CD4-positive, alpha-beta memory T cell (primary cell): Measurements from ENCODE around the gene FRRS1. TPM values are rescaled to one million over a fixed set of nuclear protein-coding genes. Genes with fewer than 3 reads are reported as not detected.
"Not testable (repeated sequence)": the region's sequence is repeated elsewhere in the genome, so short reads cannot be mapped to it uniquely, and the experiment has no call there.

Experiments
- CTCF ChIA-PET: fragments of 350-600 bp; sonication (Branson Sonifier 250); formaldehyde crosslinking; loops from one replicate; lab custom pipeline; 2021; ENCODE audit warnings: inconsistent platforms; ENCODE audit not compliant: partially characterized antibody; lab: Charles Lee
- POLR2A ChIA-PET: fragments of 350-600 bp; sonication (Branson Sonifier 250); formaldehyde crosslinking; loops from one replicate; lab custom pipeline; 2021; ENCODE audit not compliant: partially characterized antibody; lab: Charles Lee
- DNase-seq, 5 donors: peaks; one replicate each; pipeline versions ENCODE4 v3.0.0 to v3.0.0-alpha.2; 2020 to 2022; ENCODE audit warnings: mixed read lengths in 1 of 5
- H3K27ac ChIP-seq: one replicate; pipeline ENCODE4 v1.7.0; 2013; ENCODE audit warnings: low read depth, low read length
- H3K27me3 ChIP-seq: 2 replicates; pipeline ENCODE4 v1.7.0; 2013; ENCODE audit warnings: mild to moderate bottlenecking, low read length, moderate library complexity; ENCODE audit not compliant: insufficient read depth
- H3K36me3 ChIP-seq: 2 replicates; pipeline ENCODE4 v1.7.0; 2013; ENCODE audit warnings: mild to moderate bottlenecking, low read length, moderate library complexity; ENCODE audit not compliant: insufficient read depth
- H3K4me1 ChIP-seq: 2 replicates; pipeline ENCODE4 v1.7.0; 2013; ENCODE audit warnings: mild to moderate bottlenecking, low read length, moderate library complexity; ENCODE audit not compliant: insufficient read depth
- H3K4me3 ChIP-seq, 2 donors: one replicate each; pipeline ENCODE4 v1.7.0; 2013; ENCODE audit warnings: low read length in 2 of 2, mild to moderate bottlenecking in 1 of 2
- H3K9me3 ChIP-seq, 2 donors: one replicate each; pipeline ENCODE4 v1.7.0; 2013; ENCODE audit warnings: low read length in 2 of 2, control low read depth in 1 of 2; ENCODE audit not compliant: control insufficient read depth in 1 of 2
- H3K27ac Mint-ChIP-seq, 7 donors: one replicate each; pipeline ENCODE4 v1.8.0; 2020 to 2021; ENCODE audit warnings: mixed read lengths in 7 of 7, mild to moderate bottlenecking in 6 of 7, inconsistent platforms in 3 of 7, moderate library complexity in 3 of 7
- H3K27me3 Mint-ChIP-seq, 2 donors: one replicate each; pipeline ENCODE4 v1.8.0; 2020 to 2021; ENCODE audit warnings: mixed read lengths in 2 of 2
- H3K36me3 Mint-ChIP-seq, 2 donors: one replicate each; pipeline ENCODE4 v1.8.0; 2020 to 2021; ENCODE audit warnings: mixed read lengths in 2 of 2, inconsistent platforms in 1 of 2, mild to moderate bottlenecking in 1 of 2
- H3K4me1 Mint-ChIP-seq, 4 donors: one replicate each; pipeline ENCODE4 v1.8.0; 2020 to 2021; ENCODE audit warnings: mixed read lengths in 4 of 4, mild to moderate bottlenecking in 1 of 4
- H3K4me3 Mint-ChIP-seq, 8 donors: one replicate each; pipeline ENCODE4 v1.8.0; 2020 to 2021; ENCODE audit warnings: mixed read lengths in 8 of 8, mild to moderate bottlenecking in 7 of 8, moderate library complexity in 6 of 8, inconsistent platforms in 3 of 8
- H3K9me3 Mint-ChIP-seq, 8 donors: one replicate each; pipeline ENCODE4 v1.8.0; 2020 to 2021; ENCODE audit warnings: mixed read lengths in 8 of 8, mild to moderate bottlenecking in 5 of 8, inconsistent platforms in 3 of 8, moderate library complexity in 1 of 8
- intact Hi-C: fragments of 100-400 bp; cut with micrococcal nuclease; formaldehyde crosslinking; loops from one replicate; pipeline ENCODE4 v1.15.1; 2023
- polyA plus RNA-seq, 2 donors: library from polyadenylated mRNA; unstranded; fragments of 300-500 nt; fragmentation: Illumina TruSeq; gene quantifications; one replicate each; pipeline ENCODE4 v1.2.3, GENCODE V29; 2021
- total RNA-seq, 2 experiments: library from RNA; stranded (reverse); gene quantifications; one replicate each; pipeline ENCODE4 v1.2.3, GENCODE V29; 2021

Gene FRRS1
- total and polyA plus RNA-seq, 4 experiments from 2014 or later = 0.29 to 0.33 TPM; not detected in 2

DNA sequence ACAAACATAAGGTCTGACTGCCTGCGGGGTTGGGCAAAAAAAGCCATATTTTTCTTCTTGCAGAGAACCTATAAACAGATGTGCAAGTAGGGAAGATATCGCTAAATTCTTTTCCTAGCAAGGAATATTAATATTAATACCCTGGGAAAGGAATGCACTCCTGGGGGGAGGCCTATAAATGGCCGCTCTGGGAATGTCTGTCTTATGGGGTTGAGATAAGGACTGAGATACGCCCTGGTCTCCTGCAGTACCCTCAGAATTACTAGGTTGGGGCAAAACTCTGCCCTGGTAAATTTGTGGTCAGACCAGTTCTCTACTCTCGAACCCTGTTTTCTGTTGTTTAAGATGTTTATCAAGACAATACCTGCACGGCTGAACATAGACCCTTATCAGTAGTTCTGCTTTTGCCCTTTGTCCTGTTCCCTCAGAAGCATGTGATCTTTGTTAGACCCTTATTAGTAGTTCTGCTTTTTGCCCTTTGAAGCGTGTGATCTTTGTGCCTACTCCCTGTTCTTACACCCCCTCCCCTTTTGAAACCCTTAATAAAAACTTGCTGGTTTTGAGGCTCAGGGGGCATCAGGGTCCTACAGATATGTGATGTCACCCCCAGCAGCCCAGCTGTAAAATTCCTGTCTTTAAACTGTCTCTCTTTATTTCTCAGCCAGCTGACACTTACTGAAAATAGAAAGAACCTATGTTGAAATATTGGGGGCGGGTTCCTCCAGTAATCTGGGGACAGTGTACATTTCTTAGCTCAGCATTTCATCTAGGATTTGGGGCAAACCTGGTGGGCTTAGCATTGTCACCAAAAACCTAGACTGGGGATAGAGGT, 7.5 kb downstream of the FRRS1 start:
- H3K9me3 Mint-ChIP-seq = peaks cover 0 to 16% (median 2%) of the 10 kb centered on the region in 8 donors
- CTCF ChIA-PET = interaction anchor here (1.1 kb wide), 1 partner anchor 7 kb away, joined by 4 read pairs; the partner anchor contains the start of gene FRRS1
- H3K27me3 ChIP-seq, H3K4me1 Mint-ChIP-seq, H3K27ac ChIP-seq, H3K9me3 ChIP-seq, DNase-seq, POLR2A ChIA-PET, intact Hi-C loops, H3K4me3 ChIP-seq, H3K4me1 ChIP-seq, H3K4me3 Mint-ChIP-seq, H3K36me3 ChIP-seq, H3K27me3 Mint-ChIP-seq, H3K36me3 Mint-ChIP-seq: not testable (repeated sequence)
- H3K27ac Mint-ChIP-seq = peak overlapping the region in 1 of 7 donors; percentile 57

DNA sequence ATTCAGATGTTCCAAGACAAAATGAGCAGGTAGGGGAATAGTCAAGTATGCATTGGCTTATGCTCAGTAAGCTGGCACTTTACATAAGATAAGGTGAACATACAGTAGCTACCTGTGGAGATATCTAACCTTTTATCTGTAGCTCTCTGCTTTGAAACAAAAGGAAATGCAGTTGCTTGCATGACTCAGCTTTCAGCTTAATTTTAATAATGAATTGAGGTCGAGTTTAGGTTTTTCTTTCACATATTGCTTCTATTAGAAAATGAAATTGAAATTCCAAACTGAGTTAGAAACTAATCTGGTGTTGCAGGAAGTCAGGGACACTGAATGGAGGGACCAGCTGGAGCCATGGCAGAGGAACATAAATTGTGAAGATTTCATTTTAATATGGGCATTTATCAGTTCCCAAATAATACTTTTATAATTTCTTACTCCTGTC, 8.3 kb downstream of the FRRS1 start:
- POLR2A ChIA-PET = no interaction called here
- H3K4me1 ChIP-seq = no peaks in the 10 kb centered on the region
- H3K4me3 ChIP-seq = no peak overlapping the region
- DNase-seq = no peak
- intact Hi-C loops = no loop called here
- CTCF ChIA-PET = interaction anchor here (1.1 kb wide), 1 partner anchor 8 kb away, joined by 4 read pairs; the partner anchor contains the start of gene FRRS1
- Mint-ChIP-seq H3K9me3 (peaks cover 0 to 16% (median 2%) of the 10 kb centered on the region in 8 donors), H3K27ac (peak overlapping the region in 1 of 7 donors; percentile 57), H3K4me1 (peaks cover 3 to 9% (median 6%) of the 10 kb centered on the region in 4 donors), H3K4me3 (peak overlapping the region in 1 of 8 donors; percentile 17), H3K27me3 (peaks cover 2% of the 10 kb centered on the region in 2 donors), H3K36me3 (peaks cover 0 to 4% of the 10 kb centered on the region in 2 donors)
- no peaks in the 10 kb centered on the region for H3K9me3 ChIP-seq
- no peak overlapping the region for H3K27ac ChIP-seq
- H3K36me3 ChIP-seq = no peaks in the 10 kb centered on the region
- no peaks in the 10 kb centered on the region for H3K27me3 ChIP-seq

- POLR2A ChIA-PET = no interaction called here
- intact Hi-C loops = no loop called here
These were observed 9.8 kb downstream of the FRRS1 start for GRCh38 chr1:99756598-99756997.

DNA sequence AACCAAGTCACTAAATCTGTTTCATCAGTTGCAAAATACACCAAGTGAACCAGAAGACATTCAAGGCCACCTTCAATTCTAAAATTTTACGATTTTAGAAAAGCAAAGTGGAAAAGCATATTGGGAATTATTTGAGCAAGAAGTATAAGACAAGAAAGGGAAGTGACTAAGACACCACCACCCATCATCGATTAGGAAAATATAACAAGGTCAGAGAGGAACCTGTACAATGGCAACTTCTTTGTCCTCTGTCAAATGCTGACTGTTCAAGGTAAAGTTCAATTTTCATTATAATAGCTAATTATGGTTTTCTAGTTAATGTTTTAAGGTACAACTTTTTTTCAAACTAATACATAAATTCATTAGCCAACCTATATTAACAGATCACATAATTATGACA, 10.8 kb downstream of the FRRS1 start:
- no peaks in the 10 kb centered on the region for H3K36me3 ChIP-seq
- H3K36me3 Mint-ChIP-seq = peaks cover 0 to 4% of the 10 kb centered on the region in 2 donors
- no peak overlapping the region for H3K27ac Mint-ChIP-seq
- H3K27me3 ChIP-seq = no peaks in the 10 kb centered on the region
- intact Hi-C loops = no loop called here
- H3K27ac ChIP-seq = no peak overlapping the region
- ChIA-PET CTCF (interaction anchor here (1.2 kb wide), 1 partner anchor 10 kb away, joined by 5 read pairs; the partner anchor contains the start of gene FRRS1), POLR2A (no interaction called here)
- H3K4me1 Mint-ChIP-seq = peaks cover 3 to 15% (median 7%) of the 10 kb centered on the region in 4 donors
- no peak for DNase-seq
- H3K4me1 ChIP-seq = no peaks in the 10 kb centered on the region
- H3K9me3 ChIP-seq = no peaks in the 10 kb centered on the region
- peaks cover 0 to 16% (median 3%) of the 10 kb centered on the region in 8 donors for H3K9me3 Mint-ChIP-seq
- no peak overlapping the region for H3K4me3 Mint-ChIP-seq
- H3K27me3 Mint-ChIP-seq = peaks cover 0 to under 1% of the 10 kb centered on the region in 2 donors
- no peak overlapping the region for H3K4me3 ChIP-seq

More at GRCh38 chr1:99756598-99756997, 9.8 kb downstream of the FRRS1 start:
- H3K4me3 Mint-ChIP-seq = no peak overlapping the region
- DNase-seq = no peak
- H3K9me3 ChIP-seq = no peaks in the 10 kb centered on the region
- no peaks in the 10 kb centered on the region for H3K4me1 ChIP-seq
- H3K9me3 Mint-ChIP-seq = peaks cover 0 to 16% (median 3%) of the 10 kb centered on the region in 8 donors
- no peak overlapping the region for H3K27ac Mint-ChIP-seq
- H3K36me3 Mint-ChIP-seq = peaks cover 0 to 4% of the 10 kb centered on the region in 2 donors
- H3K27ac ChIP-seq = no peak overlapping the region
- no peak overlapping the region for H3K4me3 ChIP-seq
- no peaks in the 10 kb centered on the region for H3K27me3 ChIP-seq
- CTCF ChIA-PET = interaction anchor here (1.2 kb wide), 1 partner anchor 10 kb away, joined by 5 read pairs; the partner anchor contains the start of gene FRRS1
- peaks cover 3 to 15% (median 7%) of the 10 kb centered on the region in 4 donors for H3K4me1 Mint-ChIP-seq
- no peaks in the 10 kb centered on the region for H3K36me3 ChIP-seq
- peaks cover 0 to 2% of the 10 kb centered on the region in 2 donors for H3K27me3 Mint-ChIP-seq

DNA sequence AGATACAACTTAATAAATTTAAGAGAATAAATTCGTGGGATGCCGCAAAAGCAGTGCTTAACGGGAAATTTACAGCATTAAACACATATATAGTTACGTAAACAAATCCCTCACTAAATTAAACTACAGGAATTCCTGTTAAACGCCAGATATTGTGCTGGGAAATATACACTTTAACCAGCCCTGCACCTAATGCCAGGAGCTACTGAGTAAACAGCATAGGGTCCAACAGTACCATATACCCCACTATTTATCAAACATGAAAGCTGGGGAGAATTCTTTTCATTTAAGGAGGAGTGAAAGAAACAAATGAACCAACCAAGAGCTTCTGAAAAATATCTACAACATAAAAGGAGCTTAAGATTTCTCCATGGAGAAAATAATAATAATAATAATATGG, 11.7 kb downstream of the FRRS1 start:
- DNase-seq = no peak
- H3K27me3 Mint-ChIP-seq = no peaks in the 10 kb centered on the region
- H3K27ac Mint-ChIP-seq = no peak overlapping the region
- Histone ChIP-seq H3K27ac (no peak overlapping the region), H3K4me3 (no peak overlapping the region), H3K36me3 (no peaks in the 10 kb centered on the region), H3K27me3 (no peaks in the 10 kb centered on the region), H3K9me3 (no peaks in the 10 kb centered on the region), H3K4me1 (peaks cover 3% of the 10 kb centered on the region)
- H3K4me3 Mint-ChIP-seq = no peak overlapping the region
- peaks cover 0 to 4% of the 10 kb centered on the region in 2 donors for H3K36me3 Mint-ChIP-seq
- H3K9me3 Mint-ChIP-seq = peaks cover 0 to 16% (median 3%) of the 10 kb centered on the region in 8 donors
- H3K4me1 Mint-ChIP-seq = peaks cover 5 to 20% (median 10%) of the 10 kb centered on the region in 4 donors
- ChIA-PET CTCF (no interaction called here), POLR2A (no interaction called here)
- intact Hi-C loops = no loop called here

DNA sequence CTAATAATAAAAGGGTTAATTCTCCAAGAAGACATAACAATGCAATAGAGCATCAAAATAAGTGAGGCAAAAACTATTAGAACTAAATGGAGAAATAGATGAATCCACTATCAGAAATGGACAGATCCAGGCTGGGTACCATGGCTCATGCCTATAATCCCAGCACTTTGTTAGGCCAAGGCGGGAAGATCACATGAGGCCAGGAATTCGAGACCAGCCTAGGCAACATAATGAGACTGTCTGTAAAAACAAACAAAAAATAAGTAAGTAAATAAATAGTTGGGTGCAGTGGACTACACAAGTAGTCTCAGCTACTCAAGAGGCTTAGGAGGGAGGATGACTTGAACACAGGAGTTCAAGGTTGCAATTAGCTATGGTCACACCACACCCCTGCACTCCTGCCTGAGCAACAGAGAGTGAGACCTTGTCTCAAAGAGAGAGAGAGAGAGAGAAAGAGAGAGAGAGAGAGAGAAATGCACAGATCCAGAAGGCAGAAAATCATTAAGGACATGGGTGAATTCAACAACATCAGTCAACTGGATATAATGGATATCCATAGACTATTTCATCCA, 12.3 kb downstream of the FRRS1 start:
- ChIA-PET CTCF (no interaction called here), POLR2A (no interaction called here)
- H3K27ac Mint-ChIP-seq = no peak overlapping the region
- no peak overlapping the region for H3K4me3 Mint-ChIP-seq
- intact Hi-C loops = no loop called here
- no peaks in the 10 kb centered on the region for H3K36me3 Mint-ChIP-seq
- H3K9me3 Mint-ChIP-seq = peaks cover 0 to 11% (median 2%) of the 10 kb centered on the region in 8 donors
- Histone ChIP-seq H3K27me3 (no peaks in the 10 kb centered on the region), H3K4me3 (no peak overlapping the region), H3K9me3 (no peaks in the 10 kb centered on the region), H3K4me1 (peaks cover 5% of the 10 kb centered on the region), H3K27ac (no peak overlapping the region), H3K36me3 (no peaks in the 10 kb centered on the region)
- no peak for DNase-seq
- no peaks in the 10 kb centered on the region for H3K27me3 Mint-ChIP-seq
- peaks cover 5 to 20% (median 14%) of the 10 kb centered on the region in 4 donors for H3K4me1 Mint-ChIP-seq
